ENCODE data around the gene DTX1. TPM values are rescaled to one million over a fixed set of nuclear protein-coding genes. Genes with fewer than 3 reads are reported as not detected.

The DTX1 gene
- total RNA-seq, 1 experiment from 2014 or later: 0.44 TPM

GRCh38 chr12:113102811-113103210 is 46.3 kb downstream of the DTX1 start:
- Histone ChIP-seq H3K36me3 (ENCODE audit: control insufficient read depth, insufficient read depth, low read length) (no peaks in the 10 kb centered on the region), H3K27me3 (ENCODE audit: control insufficient read depth, insufficient read depth, low read length) (no peaks in the 10 kb centered on the region), H3K9me3 (ENCODE audit: control insufficient read depth, insufficient read depth, low read depth, low read length) (no peaks in the 10 kb centered on the region), H3K4me1 (ENCODE audit: control insufficient read depth, insufficient read depth, low read length) (peaks cover 3% of the 10 kb centered on the region; the same call in 1 of the 2 replicates), H3K27ac (ENCODE audit: low read length) (no peak overlapping the region), H3K4me3 (ENCODE audit: low read depth in 2 of 2, low read length in 2 of 2) (no peak overlapping the region)
- ChIA-PET POLR2A (no interaction called here), CTCF (no interaction called here)
- intact Hi-C loops (cut with micrococcal nuclease; ENCODE audit: unreplicated experiment): no loop called here
- no TSS peak for BruUV-seq (replicated peaks)
- no peak for DNase-seq (ENCODE audit: low read depth, low spot score)
- in situ Hi-C loops (cut with HindIII; ENCODE audit: low pct_unique_long_range_greater_than_20kb, low sequenced_read_pairs): no loop called here
- no peak for ATAC-seq
- no peak for TF ChIP-seq POLR2AphosphoS5 (IDR thresholded peaks at IDR 0.05; ENCODE audit: low read depth, low read length)
- no peak for TF ChIP-seq TCF7L2 (IDR thresholded peaks at IDR 0.05; ENCODE audit: low read depth, low read length)
- no peak for TF ChIP-seq SIN3A (IDR thresholded peaks at IDR 0.05; ENCODE audit: borderline replicate concordance, insufficient read depth, low read depth, low read length)
- no peak for TF ChIP-seq CTCF (IDR thresholded peaks at IDR 0.05)
- TF ChIP-seq, protein P1, sequence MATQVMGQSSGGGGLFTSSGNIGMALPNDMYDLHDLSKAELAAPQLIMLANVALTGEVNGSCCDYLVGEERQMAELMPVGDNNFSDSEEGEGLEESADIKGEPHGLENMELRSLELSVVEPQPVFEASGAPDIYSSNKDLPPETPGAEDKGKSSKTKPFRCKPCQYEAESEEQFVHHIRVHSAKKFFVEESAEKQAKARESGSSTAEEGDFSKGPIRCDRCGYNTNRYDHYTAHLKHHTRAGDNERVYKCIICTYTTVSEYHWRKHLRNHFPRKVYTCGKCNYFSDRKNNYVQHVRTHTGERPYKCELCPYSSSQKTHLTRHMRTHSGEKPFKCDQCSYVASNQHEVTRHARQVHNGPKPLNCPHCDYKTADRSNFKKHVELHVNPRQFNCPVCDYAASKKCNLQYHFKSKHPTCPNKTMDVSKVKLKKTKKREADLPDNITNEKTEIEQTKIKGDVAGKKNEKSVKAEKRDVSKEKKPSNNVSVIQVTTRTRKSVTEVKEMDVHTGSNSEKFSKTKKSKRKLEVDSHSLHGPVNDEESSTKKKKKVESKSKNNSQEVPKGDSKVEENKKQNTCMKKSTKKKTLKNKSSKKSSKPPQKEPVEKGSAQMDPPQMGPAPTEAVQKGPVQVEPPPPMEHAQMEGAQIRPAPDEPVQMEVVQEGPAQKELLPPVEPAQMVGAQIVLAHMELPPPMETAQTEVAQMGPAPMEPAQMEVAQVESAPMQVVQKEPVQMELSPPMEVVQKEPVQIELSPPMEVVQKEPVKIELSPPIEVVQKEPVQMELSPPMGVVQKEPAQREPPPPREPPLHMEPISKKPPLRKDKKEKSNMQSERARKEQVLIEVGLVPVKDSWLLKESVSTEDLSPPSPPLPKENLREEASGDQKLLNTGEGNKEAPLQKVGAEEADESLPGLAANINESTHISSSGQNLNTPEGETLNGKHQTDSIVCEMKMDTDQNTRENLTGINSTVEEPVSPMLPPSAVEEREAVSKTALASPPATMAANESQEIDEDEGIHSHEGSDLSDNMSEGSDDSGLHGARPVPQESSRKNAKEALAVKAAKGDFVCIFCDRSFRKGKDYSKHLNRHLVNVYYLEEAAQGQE (IDR thresholded peaks at IDR 0.05; ENCODE audit: insufficient read depth in 1 of 2, low read depth in 2 of 2, low read length in 1 of 2): no peak

GRCh38 chr12:113103756-113104450 is 47.4 kb downstream of the DTX1 start:
- no TSS peak for BruUV-seq (replicated peaks)
- Histone ChIP-seq H3K4me1 (ENCODE audit: control insufficient read depth, insufficient read depth, low read length) (no peaks in the 10 kb centered on the region), H3K36me3 (ENCODE audit: control insufficient read depth, insufficient read depth, low read length) (no peaks in the 10 kb centered on the region), H3K9me3 (ENCODE audit: control insufficient read depth, insufficient read depth, low read depth, low read length) (no peaks in the 10 kb centered on the region), H3K27me3 (ENCODE audit: control insufficient read depth, insufficient read depth, low read length) (no peaks in the 10 kb centered on the region), H3K27ac (ENCODE audit: low read length) (no peak overlapping the region), H3K4me3 (ENCODE audit: low read depth in 2 of 2, low read length in 2 of 2) (no peak overlapping the region)
- TF ChIP-seq POLR2AphosphoS5 (IDR thresholded peaks at IDR 0.05; ENCODE audit: low read depth, low read length) (no peak), CTCF (IDR thresholded peaks at IDR 0.05) (no peak), TCF7L2 (IDR thresholded peaks at IDR 0.05; ENCODE audit: low read depth, low read length) (no peak), SIN3A (IDR thresholded peaks at IDR 0.05; ENCODE audit: borderline replicate concordance, insufficient read depth, low read depth, low read length) (no peak)
- TF ChIP-seq, protein P1 (IDR thresholded peaks at IDR 0.05; ENCODE audit: insufficient read depth in 1 of 2, low read depth in 2 of 2, low read length in 1 of 2): no peak
- in situ Hi-C loops (cut with HindIII; ENCODE audit: low pct_unique_long_range_greater_than_20kb, low sequenced_read_pairs) (no loop called here), intact Hi-C loops (cut with micrococcal nuclease; ENCODE audit: unreplicated experiment) (no loop called here)
- no peak for ATAC-seq
- CTCF ChIA-PET: interaction anchor here (0.8 kb wide), 1 partner anchor 111 kb away, joined by 3 read pairs; no protein-coding TSS in a partner anchor
- no peak for DNase-seq (ENCODE audit: low read depth, low spot score)
- POLR2A ChIA-PET: no interaction called here
